Lower lobe of right lung (tissue), 2 donors: ENCODE measurements around the gene AKAP9. TPM values are rescaled to one million over a fixed set of nuclear protein-coding genes. Genes with fewer than 3 reads are reported as not detected.

Source experiments
- ATAC-seq, 2 donors: fragments of 200-7000 bp; cut with Tn5 transposase; one replicate each; pipeline ENCODE4 v1.9.1; 2020 to 2022; ENCODE audit warnings: mild to moderate bottlenecking in 2 of 2, moderate library complexity in 2 of 2
- DNase-seq: peaks from one replicate; pipeline ENCODE4 v3.0.0-alpha.2; 2020
- H3K27ac ChIP-seq: fragments of 200-600 bp; one replicate; pipeline ENCODE4 v1.8.0; 2022
- H3K27me3 ChIP-seq: fragments of 200-600 bp; one replicate; pipeline ENCODE4 v1.8.0; 2022; ENCODE audit warnings: low read depth
- H3K36me3 ChIP-seq: fragments of 200-600 bp; one replicate; pipeline ENCODE4 v1.8.0; 2022; ENCODE audit warnings: mild to moderate bottlenecking
- H3K4me1 ChIP-seq: fragments of 200-600 bp; one replicate; pipeline ENCODE4 v1.8.0; 2022
- H3K4me3 ChIP-seq: fragments of 200-600 bp; one replicate; pipeline ENCODE4 v1.8.0; 2022; ENCODE audit warnings: mild to moderate bottlenecking
- H3K9me3 ChIP-seq: fragments of 200-600 bp; one replicate; pipeline ENCODE4 v1.8.0; 2022
- intact Hi-C: fragments of 100-400 bp; cut with DNase I; formaldehyde crosslinking; loops from one replicate; pipeline ENCODE4 v1.11.0; 2022
- total RNA-seq: library from RNA; stranded (reverse); fragmentation: NEBNext Ultra II Directional; extraction: Animal tissue kit (Norgen Biotek cat#: 25700); gene quantifications from one replicate; pipeline ENCODE4 v1.2.1, GENCODE V29; 2021
- TF ChIP-seq, protein P1 (sequence below): fragments of 200-600 bp; IDR thresholded peaks from one replicate; pipeline ENCODE4 v1.8.0; 2022; ENCODE audit warnings: antibody characterized with exemption, mild to moderate bottlenecking
- donor health status: DM: no; HTN: yes; CAD: no; lungs with severe emphysema.

The AKAP9 gene
- total RNA-seq, 1 donor from 2014 or later: 93.7 TPM

DNA sequence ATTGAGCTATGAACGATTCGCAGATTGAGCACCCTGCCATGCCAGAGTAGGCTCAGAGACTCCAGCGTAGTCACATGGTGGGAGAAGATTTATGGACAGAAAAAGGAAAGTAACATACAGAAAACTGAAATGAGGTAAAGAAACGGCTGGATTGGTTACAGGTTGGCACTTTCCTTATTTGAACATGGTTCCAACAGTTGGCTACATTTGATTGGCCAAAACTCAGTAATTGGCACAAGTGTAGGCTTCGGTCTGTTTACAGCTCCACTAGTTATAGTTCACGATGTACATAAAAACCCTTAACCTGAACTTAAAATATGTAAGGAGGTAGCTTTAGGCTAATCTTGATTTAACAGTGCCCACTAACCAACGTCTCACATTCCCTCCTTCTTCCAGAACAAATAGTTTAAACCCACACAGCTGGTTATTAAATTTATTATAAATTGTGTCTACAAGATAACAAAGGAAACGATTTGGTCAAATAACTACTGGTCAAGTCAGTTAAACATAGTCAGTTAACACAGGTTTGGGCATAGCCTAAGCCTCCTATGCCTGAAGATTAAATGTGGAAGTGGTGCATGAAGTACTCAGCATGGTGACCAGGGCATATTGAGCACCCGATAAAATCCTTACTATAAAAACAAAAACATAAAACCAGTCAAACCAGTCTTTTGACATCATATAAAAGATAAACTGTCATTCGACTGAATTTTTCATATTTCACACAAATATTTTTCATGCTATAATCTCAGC lies 42.2 kb upstream of the AKAP9 start:
- Histone ChIP-seq H3K27ac (no peak overlapping the region), H3K9me3 (no peaks in the 10 kb centered on the region), H3K4me3 (no peak overlapping the region), H3K4me1 (no peaks in the 10 kb centered on the region), H3K27me3 (no peaks in the 10 kb centered on the region), H3K36me3 (no peaks in the 10 kb centered on the region)
- TF ChIP-seq, protein P1, sequence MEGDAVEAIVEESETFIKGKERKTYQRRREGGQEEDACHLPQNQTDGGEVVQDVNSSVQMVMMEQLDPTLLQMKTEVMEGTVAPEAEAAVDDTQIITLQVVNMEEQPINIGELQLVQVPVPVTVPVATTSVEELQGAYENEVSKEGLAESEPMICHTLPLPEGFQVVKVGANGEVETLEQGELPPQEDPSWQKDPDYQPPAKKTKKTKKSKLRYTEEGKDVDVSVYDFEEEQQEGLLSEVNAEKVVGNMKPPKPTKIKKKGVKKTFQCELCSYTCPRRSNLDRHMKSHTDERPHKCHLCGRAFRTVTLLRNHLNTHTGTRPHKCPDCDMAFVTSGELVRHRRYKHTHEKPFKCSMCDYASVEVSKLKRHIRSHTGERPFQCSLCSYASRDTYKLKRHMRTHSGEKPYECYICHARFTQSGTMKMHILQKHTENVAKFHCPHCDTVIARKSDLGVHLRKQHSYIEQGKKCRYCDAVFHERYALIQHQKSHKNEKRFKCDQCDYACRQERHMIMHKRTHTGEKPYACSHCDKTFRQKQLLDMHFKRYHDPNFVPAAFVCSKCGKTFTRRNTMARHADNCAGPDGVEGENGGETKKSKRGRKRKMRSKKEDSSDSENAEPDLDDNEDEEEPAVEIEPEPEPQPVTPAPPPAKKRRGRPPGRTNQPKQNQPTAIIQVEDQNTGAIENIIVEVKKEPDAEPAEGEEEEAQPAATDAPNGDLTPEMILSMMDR: no peak
- no peak for ATAC-seq
- intact Hi-C loops: no loop called here
- no peak for DNase-seq

DNA sequence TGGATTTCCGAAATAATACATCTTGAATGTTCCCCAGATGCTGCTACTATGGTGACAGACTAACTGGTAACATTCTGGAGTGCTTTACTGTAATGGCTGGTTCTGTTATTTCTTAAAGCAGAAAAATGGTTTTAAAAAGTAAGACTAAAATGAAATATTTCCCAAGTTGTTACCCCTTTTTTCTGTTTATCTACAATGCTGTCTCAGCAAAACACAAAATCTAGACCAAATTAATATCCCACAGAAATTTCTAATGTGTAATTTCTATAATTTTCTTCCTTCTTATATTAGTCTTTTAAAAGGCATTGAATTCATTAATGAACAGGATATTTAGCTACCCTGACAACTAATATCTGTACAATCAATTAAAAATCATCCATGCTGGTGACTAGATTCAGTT lies 41.1 kb upstream of the AKAP9 start:
- no peak for ATAC-seq
- TF ChIP-seq, protein P1: no peak
- no peak overlapping the region for H3K4me3 ChIP-seq
- H3K27ac ChIP-seq: no peak overlapping the region
- H3K4me1 ChIP-seq: no peaks in the 10 kb centered on the region
- H3K36me3 ChIP-seq: no peaks in the 10 kb centered on the region
- intact Hi-C loops: no loop called here
- H3K9me3 ChIP-seq: no peaks in the 10 kb centered on the region
- DNase-seq: no peak
- H3K27me3 ChIP-seq: no peaks in the 10 kb centered on the region

DNA sequence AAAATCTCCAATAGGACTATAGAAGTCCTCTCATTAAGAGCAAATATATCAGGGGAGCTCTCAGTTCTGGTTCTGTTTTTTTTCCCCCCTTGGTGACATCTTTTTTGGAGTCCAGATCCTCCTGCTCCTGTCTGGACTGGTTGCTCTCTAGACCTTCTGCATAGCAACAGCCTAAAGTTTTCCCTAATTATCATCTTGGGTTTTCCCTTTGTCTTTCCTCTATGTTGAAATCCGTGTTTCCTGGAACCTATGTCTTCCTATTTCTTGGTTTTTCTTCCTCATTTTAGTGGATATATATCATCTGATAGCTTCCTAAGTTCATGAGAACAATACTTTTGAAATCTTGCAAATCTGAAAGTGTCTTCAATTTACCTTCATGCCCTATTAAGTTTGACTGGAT lies 30.5 kb upstream of the AKAP9 start:
- Histone ChIP-seq H3K27ac (no peak overlapping the region), H3K4me3 (no peak overlapping the region), H3K27me3 (no peaks in the 10 kb centered on the region), H3K4me1 (no peaks in the 10 kb centered on the region), H3K9me3 (no peaks in the 10 kb centered on the region), H3K36me3 (no peaks in the 10 kb centered on the region)
- DNase-seq (no peak), ATAC-seq (no peak)
- intact Hi-C loops: no loop called here
- TF ChIP-seq, protein P1: no peak

DNA sequence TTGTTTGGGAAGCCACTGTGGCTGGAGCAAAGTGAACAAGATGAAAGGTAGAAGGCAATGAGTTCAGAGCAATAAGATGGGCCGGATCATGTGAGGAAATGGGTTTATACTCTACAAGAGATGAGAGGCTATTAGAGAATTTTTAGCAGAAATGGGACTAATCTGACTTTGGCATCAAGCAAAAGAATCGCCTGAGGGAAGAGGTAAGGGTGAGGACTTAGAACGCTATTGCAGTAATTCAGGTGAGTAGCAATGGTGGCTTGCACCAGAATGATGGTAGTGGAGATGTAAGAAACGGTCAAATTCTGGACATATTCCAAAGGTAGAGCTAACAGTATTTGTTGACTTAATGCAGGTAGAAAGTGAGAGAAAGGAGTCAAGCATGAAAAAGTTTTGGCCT lies 29.5 kb upstream of the AKAP9 start:
- Histone ChIP-seq H3K27me3 (no peaks in the 10 kb centered on the region), H3K36me3 (no peaks in the 10 kb centered on the region), H3K9me3 (no peaks in the 10 kb centered on the region), H3K27ac (no peak overlapping the region), H3K4me3 (no peak overlapping the region), H3K4me1 (no peaks in the 10 kb centered on the region)
- intact Hi-C loops: no loop called here
- ATAC-seq (no peak), DNase-seq (no peak)
- TF ChIP-seq, protein P1: no peak

DNA sequence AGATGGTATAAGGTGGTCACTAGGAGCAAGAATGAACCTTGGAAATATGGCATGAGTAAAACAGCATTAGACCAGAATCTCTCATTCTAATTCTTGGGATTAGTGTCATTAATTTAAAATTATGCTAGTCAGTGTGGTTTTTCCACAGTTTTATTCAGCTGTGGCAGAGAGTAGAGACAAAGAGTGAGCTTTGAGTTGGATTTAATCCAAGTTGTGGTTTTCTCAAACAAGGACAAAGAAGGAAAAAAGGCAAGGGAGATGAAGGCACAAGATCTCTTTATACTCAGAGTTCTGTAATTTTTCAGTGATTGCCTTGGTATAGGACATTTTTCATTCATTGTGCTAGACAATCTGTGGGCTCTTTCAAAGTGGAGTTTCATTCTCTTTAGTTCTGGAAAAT lies 28.2 kb upstream of the AKAP9 start:
- DNase-seq (no peak), ATAC-seq (no peak)
- TF ChIP-seq, protein P1: no peak
- Histone ChIP-seq H3K4me3 (no peak overlapping the region), H3K9me3 (no peaks in the 10 kb centered on the region), H3K4me1 (no peaks in the 10 kb centered on the region), H3K36me3 (no peaks in the 10 kb centered on the region), H3K27ac (no peak overlapping the region), H3K27me3 (no peaks in the 10 kb centered on the region)
- intact Hi-C loops: no loop called here
